WI38 (cell line): Measurements from ENCODE around the gene EHBP1L1.

ENCODE experiments used
- H3K4me3 ChIP-seq: 2 replicates; pipeline ENCODE4 v1.5.1; 2011; ENCODE audit warnings: low read depth, mild to moderate bottlenecking, control low read depth, low read length
- CTCF ChIP-seq: IDR thresholded peaks from 2 replicates; pipeline ENCODE4 v1.5.1; 2012; ENCODE audit warnings: low read depth, mild to moderate bottlenecking, control low read depth, low read length

The EHBP1L1 gene

GRCh38 chr11:65554842-65555430 lies 20.9 kb upstream of the EHBP1L1 start:
- no peak overlapping the region for H3K4me3 ChIP-seq
- TF ChIP-seq CTCF: no peak

- no peak for TF ChIP-seq CTCF
Measured at GRCh38 chr11:65555693-65556231, 20.1 kb upstream of the EHBP1L1 start.

GRCh38 chr11:65556470-65557279 lies 19.2 kb upstream of the EHBP1L1 start:
- TF ChIP-seq CTCF: no peak
- peak overlapping the region; percentile 64 for H3K4me3 ChIP-seq

More at GRCh38 chr11:65555693-65556231, 20.1 kb upstream of the EHBP1L1 start:
- no peak overlapping the region for H3K4me3 ChIP-seq

GRCh38 chr11:65557280-65558001 lies 18.4 kb upstream of the EHBP1L1 start:
- peak overlapping the region; percentile 64 for H3K4me3 ChIP-seq
- no peak for TF ChIP-seq CTCF

- H3K4me3 ChIP-seq: peak within 1 kb of the TSS; percentile 64
- no peak for TF ChIP-seq CTCF
Measured at GRCh38 chr11:65558002-65558929, 17.6 kb upstream of the EHBP1L1 start, which contains the start of gene LTBP3. Gene LTBP3 (minus strand): TSS chr11:65558359. CDS start chr11:65557959, 400 bp downstream.

- no peak for TF ChIP-seq CTCF
- H3K4me3 ChIP-seq: 0 out of 2 replicates have a peak overlapping the region, but pooled peaks have one; percentile 27
Measured at GRCh38 chr11:65558930-65559509, 16.8 kb upstream of the EHBP1L1 start.
